ENCODE measurements around the gene ZNF841. TPM values are rescaled to one million over a fixed set of nuclear protein-coding genes. Genes with fewer than 3 reads are reported as not detected.

The ZNF841 gene
- total RNA-seq, result 10 to 100 TPM; 10.8 to 28.3 (median 23.0) TPM

- Histone ChIP-seq H3K4me1 (replicated peaks in 1 of 2) (peaks cover 6% of the 10 kb centered on the region in 2 donors), H3K27ac (peak within 1 kb of the TSS; percentile 92 to 97), H3K4me3 (peak within 1 kb of the TSS; percentile 60 to 93 (median 82))
- peak; percentile 94 to 98 (median 96) for ATAC-seq (replicated peaks in 6 of 8)
- 0 to 53% (median 9%) methylated on average over 2 to 19 of the region's 59 CpGs; no CpG with 5 or more reads in 3 of the 10 experiments for WGBS, 10 experiments
- in situ Hi-C loops (cut with MboI; ENCODE audit: low pct_unique_long_range_greater_than_20kb in 2 of 9, low sequenced_read_pairs in 9 of 9, unreplicated experiment in 9 of 9), result no loop called here
These were observed at the start of gene ZNF841 for GRCh38 chr19:52095172-52096014. ZNF841 (minus strand) TSS chr19:52095765; CDS start chr19:52084801, 10,964 bp downstream.

- in situ Hi-C loops (cut with MboI; ENCODE audit: low pct_unique_long_range_greater_than_20kb in 2 of 9, low sequenced_read_pairs in 9 of 9, unreplicated experiment in 9 of 9), result no loop called here
These were observed 46.5 kb upstream of the ZNF841 start for GRCh38 chr19:52142001-52142595.

GRCh38 chr19:52141203-52141602 is 45.6 kb upstream of the ZNF841 start:
- ATAC-seq (replicated peaks in 6 of 8), result no peak
- WGBS, 10 experiments, result 38 to 100% (median 83%) methylated on average over 1 to 2 of the region's 2 CpGs; no CpG with 5 or more reads in 3 of the 10 experiments
- H3K27ac ChIP-seq, result no peak overlapping the region
- H3K4me1 ChIP-seq (replicated peaks in 1 of 2), result peaks cover 2 to 6% of the 10 kb centered on the region in 2 donors
- in situ Hi-C loops (cut with MboI; ENCODE audit: low pct_unique_long_range_greater_than_20kb in 2 of 9, low sequenced_read_pairs in 9 of 9, unreplicated experiment in 9 of 9), result no loop called here
- no peak overlapping the region for H3K4me3 ChIP-seq

More at GRCh38 chr19:52142001-52142595, 46.5 kb upstream of the ZNF841 start:
- no peak overlapping the region for H3K4me3 ChIP-seq
- 20 to 70% (median 50%) methylated on average over 1 to 3 of the region's 3 CpGs; no CpG with 5 or more reads in 5 of the 10 experiments for WGBS, 10 experiments
- ATAC-seq (replicated peaks in 6 of 8), result peak in 2 of 8 experiments; percentile 14 to 19
- no peak overlapping the region for H3K27ac ChIP-seq
- H3K4me1 ChIP-seq (replicated peaks in 1 of 2), result peaks cover 2 to 6% of the 10 kb centered on the region in 2 donors

GRCh38 chr19:52140032-52140710 is 44.6 kb upstream of the ZNF841 start:
- peak in 3 of 8 experiments; percentile 1 to 81 (median 3) for ATAC-seq (replicated peaks in 6 of 8)
- Histone ChIP-seq H3K4me1 (replicated peaks in 1 of 2) (peaks cover 2 to 6% of the 10 kb centered on the region in 2 donors), H3K4me3 (peak overlapping the region; percentile 41 to 82 (median 79)), H3K27ac (no peak overlapping the region)
- WGBS, 10 experiments, result 0 to 83% (median 56%) methylated on average over 2 to 13 of the region's 22 CpGs
- in situ Hi-C loops (cut with MboI; ENCODE audit: low pct_unique_long_range_greater_than_20kb in 2 of 9, low sequenced_read_pairs in 9 of 9, unreplicated experiment in 9 of 9), result no loop called here

GRCh38 chr19:52139252-52140031 is 43.9 kb upstream of the ZNF841 start, which contains the start of gene ZNF616:
ZNF616 (minus strand) TSS chr19:52139938; CDS start chr19:52130512, 9,426 bp downstream.
- WGBS, 10 experiments, result 0 to 2% (median 0%) methylated on average over 1 to 13 of the region's 49 CpGs; no CpG with 5 or more reads in 3 of the 10 experiments
- in situ Hi-C loops (cut with MboI; ENCODE audit: low pct_unique_long_range_greater_than_20kb in 2 of 9, low sequenced_read_pairs in 9 of 9, unreplicated experiment in 9 of 9), result no loop called here
- H3K4me3 ChIP-seq, result peak within 1 kb of the TSS; percentile 41 to 82 (median 79)
- peaks cover 2 to 6% of the 10 kb centered on the region in 2 donors for H3K4me1 ChIP-seq (replicated peaks in 1 of 2)
- H3K27ac ChIP-seq, result peak within 1 kb of the TSS; percentile 93 to 94
- peak; percentile 77 to 95 (median 94) for ATAC-seq (replicated peaks in 6 of 8)

DNA sequence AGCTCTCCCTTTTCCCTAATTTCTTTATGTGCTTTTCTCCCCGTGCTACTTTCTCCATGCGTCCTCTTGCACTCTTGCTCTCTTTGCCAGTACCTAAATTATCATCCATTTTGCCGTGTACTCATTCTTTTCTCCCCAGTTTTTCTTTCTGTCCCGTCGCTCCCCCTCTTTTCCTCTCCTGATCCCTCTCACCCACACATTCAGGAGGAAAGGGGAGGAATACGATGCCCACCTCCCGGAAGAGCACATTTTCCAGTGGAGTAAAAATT is 43.4 kb upstream of the ZNF841 start:
- ATAC-seq (replicated peaks in 6 of 8), result peak in 4 of 8 experiments; percentile 1 to 6 (median 4)
- Histone ChIP-seq H3K4me1 (replicated peaks in 1 of 2) (peaks cover 2 to 6% of the 10 kb centered on the region in 2 donors), H3K27ac (peak overlapping the region; percentile 93 to 94), H3K4me3 (peak overlapping the region; percentile 41 to 82 (median 79))
- WGBS, 10 experiments, result 0 to 18% (median 2%) methylated on average over 3 to 7 of the region's 7 CpGs
- in situ Hi-C loops (cut with MboI; ENCODE audit: low pct_unique_long_range_greater_than_20kb in 2 of 9, low sequenced_read_pairs in 9 of 9, unreplicated experiment in 9 of 9), result no loop called here

- ATAC-seq (replicated peaks in 6 of 8), result peak; percentile 7 to 76 (median 64)
- 0 to 50% (median 9%) methylated on average over 2 to 14 of the region's 14 CpGs for WGBS, 10 experiments
- Histone ChIP-seq H3K4me1 (replicated peaks in 1 of 2) (peaks cover 2 to 6% of the 10 kb centered on the region in 2 donors), H3K4me3 (peak overlapping the region; percentile 41 to 82 (median 79)), H3K27ac (peak overlapping the region; percentile 93 to 94)
- in situ Hi-C loops (cut with MboI; ENCODE audit: low pct_unique_long_range_greater_than_20kb in 2 of 9, low sequenced_read_pairs in 9 of 9, unreplicated experiment in 9 of 9), result no loop called here
These were observed 42.9 kb upstream of the ZNF841 start for GRCh38 chr19:52138278-52138982.

DNA sequence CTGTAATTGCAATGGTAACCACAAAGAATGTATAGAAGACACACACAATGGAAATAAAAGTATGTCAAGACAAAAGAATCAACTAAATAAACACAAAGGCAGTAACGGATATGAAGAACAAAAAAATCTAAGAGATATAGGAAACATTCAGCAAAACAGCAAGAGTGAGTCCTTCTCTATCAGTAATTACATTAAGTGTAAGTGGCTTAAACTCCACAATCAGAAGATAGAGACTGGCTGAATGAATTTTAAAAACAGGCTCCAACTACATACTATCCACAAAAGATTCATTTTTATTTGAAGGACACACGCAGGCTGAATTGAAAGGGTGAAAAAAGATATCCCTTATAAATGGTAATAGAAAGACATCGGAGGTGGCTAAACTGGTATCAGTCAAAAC is 24.7 kb upstream of the ZNF841 start:
- no peak overlapping the region for H3K27ac ChIP-seq
- in situ Hi-C loops (cut with MboI; ENCODE audit: low pct_unique_long_range_greater_than_20kb in 2 of 9, low sequenced_read_pairs in 9 of 9, unreplicated experiment in 9 of 9), result no loop called here
- no peak overlapping the region for H3K4me3 ChIP-seq
- no peak for ATAC-seq (replicated peaks in 6 of 8)
- 87 to 100% (median 99%) methylated on average over 1 to 3 of the region's 3 CpGs for WGBS, 10 experiments
- no peaks in the 10 kb centered on the region for H3K4me1 ChIP-seq (replicated peaks in 1 of 2)

GRCh38 chr19:52115526-52116053 is 20.0 kb upstream of the ZNF841 start:
- Histone ChIP-seq H3K4me3 (no peak overlapping the region), H3K27ac (no peak overlapping the region), H3K4me1 (replicated peaks in 1 of 2) (no peaks in the 10 kb centered on the region)
- 76 to 98% (median 93%) methylated on average over 1 to 12 of the region's 12 CpGs for WGBS, 10 experiments
- ATAC-seq (replicated peaks in 6 of 8), result no peak
- in situ Hi-C loops (cut with MboI; ENCODE audit: low pct_unique_long_range_greater_than_20kb in 2 of 9, low sequenced_read_pairs in 9 of 9, unreplicated experiment in 9 of 9), result no loop called here

- no peak for ATAC-seq (replicated peaks in 6 of 8)
- no peak overlapping the region for H3K4me3 ChIP-seq
- no peak overlapping the region for H3K27ac ChIP-seq
- in situ Hi-C loops (cut with MboI; ENCODE audit: low pct_unique_long_range_greater_than_20kb in 2 of 9, low sequenced_read_pairs in 9 of 9, unreplicated experiment in 9 of 9), result no loop called here
- WGBS, 10 experiments, result 43 to 100% (median 89%) methylated on average over 1 to 5 of the region's 5 CpGs; no CpG with 5 or more reads in 1 of the 10 experiments
- H3K4me1 ChIP-seq (replicated peaks in 1 of 2), result no peaks in the 10 kb centered on the region
These were observed 19.1 kb upstream of the ZNF841 start for GRCh38 chr19:52114691-52115090.

DNA sequence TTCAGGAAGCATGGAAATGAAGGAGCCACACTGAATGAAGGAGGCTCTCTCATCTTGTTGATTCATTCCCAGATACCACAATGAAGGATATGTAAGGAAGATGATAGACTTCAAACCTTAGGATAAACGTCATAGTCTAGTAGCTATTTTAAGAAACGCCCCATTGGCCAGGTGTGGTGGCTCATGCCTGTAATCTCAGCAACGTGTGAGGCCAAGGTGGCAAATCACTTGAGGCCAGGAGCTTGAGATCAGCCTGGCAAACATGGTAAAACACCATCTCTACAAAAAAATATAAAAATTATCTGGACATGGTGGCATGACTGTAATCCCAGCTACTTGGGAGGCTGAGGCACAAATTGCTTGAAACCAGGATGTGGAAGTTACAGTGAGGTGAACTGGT is 17.1 kb upstream of the ZNF841 start:
- Histone ChIP-seq H3K27ac (no peak overlapping the region), H3K4me1 (replicated peaks in 1 of 2) (no peaks in the 10 kb centered on the region), H3K4me3 (no peak overlapping the region)
- WGBS, 10 experiments, result 43 to 100% (median 93%) methylated on average over 1 to 3 of the region's 3 CpGs; no CpG with 5 or more reads in 3 of the 10 experiments
- no peak for ATAC-seq (replicated peaks in 6 of 8)
- in situ Hi-C loops (cut with MboI; ENCODE audit: low pct_unique_long_range_greater_than_20kb in 2 of 9, low sequenced_read_pairs in 9 of 9, unreplicated experiment in 9 of 9), result no loop called here

DNA sequence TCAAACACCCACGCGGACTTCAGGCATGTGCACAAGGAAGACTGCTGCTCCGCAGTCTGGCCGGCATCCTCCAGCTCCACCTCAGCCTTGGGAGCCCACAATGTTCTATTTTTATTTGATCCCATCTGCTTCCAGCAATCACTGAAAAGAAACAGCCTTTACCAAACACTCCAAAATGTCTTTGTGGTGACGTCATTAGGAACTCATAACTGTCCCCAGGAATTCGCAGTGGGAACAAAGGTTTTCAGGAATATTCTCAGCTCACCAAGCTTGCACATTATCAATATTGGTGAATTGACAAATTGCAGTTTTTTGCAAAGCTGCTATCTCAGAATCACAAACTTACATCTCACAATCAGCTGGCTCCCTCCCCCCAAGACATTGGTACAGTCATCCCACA is 15.2 kb upstream of the ZNF841 start:
- no peak overlapping the region for H3K27ac ChIP-seq
- 44 to 100% (median 95%) methylated on average over 1 to 6 of the region's 6 CpGs for WGBS, 10 experiments
- in situ Hi-C loops (cut with MboI; ENCODE audit: low pct_unique_long_range_greater_than_20kb in 2 of 9, low sequenced_read_pairs in 9 of 9, unreplicated experiment in 9 of 9), result no loop called here

More for the DNA sequence above, 15.2 kb upstream of the ZNF841 start:
- H3K4me1 ChIP-seq (replicated peaks in 1 of 2), result no peaks in the 10 kb centered on the region
- H3K4me3 ChIP-seq, result no peak overlapping the region
- ATAC-seq (replicated peaks in 6 of 8), result no peak
